IMR-90 (cell line): ENCODE data around the gene KPNA1. TPM values are rescaled to one million over a fixed set of nuclear protein-coding genes. Genes with fewer than 3 reads are reported as not detected.

Experiments used
- ATAC-seq: fragments of 200-7000 bp; cut with Tn5 transposase; 2 replicates; pipeline ENCODE4 v1.9.1; 2020; ENCODE audit warnings: low read depth, mild to moderate bottlenecking, moderate library complexity
- BruUV-seq: library from RNA; stranded (reverse); fragments of 400-500 nt; replicated peaks from 2 replicates; lab custom pipeline; 2021; lab: Mats Ljungman, UMichigan
- CTCF ChIA-PET: fragments of 300-600 bp; formaldehyde crosslinking; extraction: SDS; loops from one replicate; lab custom pipeline; 2021; ENCODE audit warnings: antibody characterized with exemption; lab: Yijun Ruan, JAX
- POLR2A ChIA-PET: fragments of 300-600 bp; sonication (Branson Sonifier 250); formaldehyde crosslinking; loops from one replicate; lab custom pipeline; 2022; ENCODE audit warnings: antibody characterized with exemption; ENCODE audit not compliant: unreplicated experiment; lab: Charles Lee
- DNase-seq: peaks from one replicate; pipeline ENCODE4 v3.0.0; 2013
- H2AFZ ChIP-seq: replicated peaks from 2 replicates; pipeline ENCODE3; 2013; ENCODE audit warnings: low read length, mild to moderate bottlenecking; ENCODE audit not compliant: poor library complexity
- H2AK5ac ChIP-seq: 2 replicates; pipeline ENCODE4 v1.6.1; 2013; ENCODE audit warnings: low read depth, low read length, inconsistent platforms
- H2AK9ac ChIP-seq: replicated peaks from 2 replicates; pipeline ENCODE3; 2013; ENCODE audit warnings: mild to moderate bottlenecking, low read depth, low read length, moderate library complexity; ENCODE audit not compliant: poor library complexity
- H2BK120ac ChIP-seq: 2 replicates; pipeline ENCODE4 v1.6.1; 2013; ENCODE audit warnings: low read depth, low read length, inconsistent platforms
- H2BK15ac ChIP-seq: 3 replicates; pipeline ENCODE4 v1.6.1; 2013; ENCODE audit warnings: low read depth, low read length, inconsistent platforms
- H2BK20ac ChIP-seq: 2 replicates; pipeline ENCODE4 v1.6.1; 2013; ENCODE audit warnings: low read depth, mild to moderate bottlenecking, inconsistent platforms, low read length, moderate library complexity
- H2BK5ac ChIP-seq: 2 replicates; pipeline ENCODE4 v1.6.1; 2013; ENCODE audit warnings: mild to moderate bottlenecking, low read depth, low read length, inconsistent platforms; ENCODE audit not compliant: poor library complexity, severe bottlenecking
- H3K14ac ChIP-seq: replicated peaks from 2 replicates; pipeline ENCODE4 v1.6.1; 2013; ENCODE audit warnings: low read depth, low read length, inconsistent platforms
- H3K18ac ChIP-seq: 2 replicates; pipeline ENCODE4 v1.6.1; 2013; ENCODE audit warnings: low read depth, low read length, control low read depth
- H3K23ac ChIP-seq: 2 replicates; pipeline ENCODE4 v1.6.1; 2013; ENCODE audit warnings: low read depth, low read length, inconsistent platforms
- H3K27ac ChIP-seq: 2 replicates; pipeline ENCODE4 v1.5.1; 2013; ENCODE audit warnings: mild to moderate bottlenecking, control low read depth, low read length; ENCODE audit not compliant: insufficient read depth
- H3K27me3 ChIP-seq: 2 replicates; pipeline ENCODE4 v1.6.1; 2013; ENCODE audit warnings: low read length; ENCODE audit not compliant: control insufficient read depth, insufficient read depth
- H3K36me3 ChIP-seq: 2 replicates; pipeline ENCODE4 v1.6.1; 2013; ENCODE audit warnings: low read length, mixed read lengths; ENCODE audit not compliant: control insufficient read depth, insufficient read depth
- H3K4ac ChIP-seq: 2 replicates; pipeline ENCODE4 v1.6.1; 2013; ENCODE audit warnings: low read depth, low read length, inconsistent platforms
- H3K4me1 ChIP-seq: 2 replicates; pipeline ENCODE4 v1.6.1; 2013; ENCODE audit warnings: low read length, mixed read lengths; ENCODE audit not compliant: control insufficient read depth, insufficient read depth
- H3K4me2 ChIP-seq: 2 replicates; pipeline ENCODE4 v1.6.1; 2013; ENCODE audit warnings: low read depth, mild to moderate bottlenecking, control low read depth, low read length, moderate library complexity
- H3K4me3 ChIP-seq: 2 replicates; pipeline ENCODE4 v1.5.1; 2013; ENCODE audit warnings: low read depth, mild to moderate bottlenecking, control low read depth, low read length, moderate library complexity; ENCODE audit not compliant: insufficient read depth
- H3K56ac ChIP-seq: 2 replicates; pipeline ENCODE4 v1.6.1; 2013; ENCODE audit warnings: low read length, inconsistent platforms; ENCODE audit not compliant: insufficient read depth; ENCODE audit errors: extremely low read depth
- H3K79me1 ChIP-seq, 2 experiments: 2 replicates each; pipeline ENCODE4 v1.6.1; 2013; ENCODE audit warnings: low read length in 2 of 2, inconsistent platforms in 1 of 2, low read depth in 1 of 2
- H3K9ac ChIP-seq: 2 replicates; pipeline ENCODE4 v1.6.1; 2013; ENCODE audit warnings: low read depth, low read length, control low read depth
- H3K9me1 ChIP-seq: 2 replicates; pipeline ENCODE4 v1.6.1; 2013; ENCODE audit warnings: low read length, inconsistent platforms; ENCODE audit not compliant: insufficient read depth
- H3K9me3 ChIP-seq: 2 replicates; pipeline ENCODE4 v1.6.1; 2013; ENCODE audit warnings: low read length; ENCODE audit not compliant: control insufficient read depth, insufficient read depth
- H4K20me1 ChIP-seq: 2 replicates; pipeline ENCODE4 v1.6.1; 2013; ENCODE audit warnings: low read length, inconsistent platforms; ENCODE audit not compliant: insufficient read depth
- H4K5ac ChIP-seq: 2 replicates; pipeline ENCODE4 v1.6.1; 2013; ENCODE audit warnings: mild to moderate bottlenecking, low read depth, low read length, control low read depth
- H4K8ac ChIP-seq, 2 experiments: 2 replicates each; pipeline ENCODE4 v1.6.1; 2013; ENCODE audit warnings: low read depth in 2 of 2, low read length in 2 of 2, control low read depth in 1 of 2, inconsistent platforms in 1 of 2
- H4K91ac ChIP-seq: 2 replicates; pipeline ENCODE4 v1.6.1; 2013; ENCODE audit warnings: low read depth, low read length, inconsistent platforms; ENCODE audit not compliant: insufficient read depth
- BHLHE40 ChIP-seq: fragments of 150-350 bp; IDR thresholded peaks from 2 replicates; pipeline ENCODE4 v1.6.1; 2016; ENCODE audit warnings: mild to moderate bottlenecking, low read depth, low read length
- CEBPB ChIP-seq: IDR thresholded peaks from 2 replicates; pipeline ENCODE4 v1.6.1; 2012; ENCODE audit warnings: low read depth, low read length, improper control_type of control experiment
- CHD1 ChIP-seq: IDR thresholded peaks from 2 replicates; pipeline ENCODE4 v1.6.1; 2012; ENCODE audit warnings: low read depth, low read length, improper control_type of control experiment
- MAFK ChIP-seq: IDR thresholded peaks from 2 replicates; pipeline ENCODE4 v1.6.1; 2012; ENCODE audit warnings: low read depth, low read length, improper control_type of control experiment
- MAZ ChIP-seq: IDR thresholded peaks from 2 replicates; pipeline ENCODE4 v1.6.1; 2012; ENCODE audit warnings: low read depth, mild to moderate bottlenecking, low read length, improper control_type of control experiment, moderate library complexity, borderline replicate concordance
- NFE2L2 ChIP-seq: fragments of 150-350 bp; IDR thresholded peaks from 2 replicates; pipeline ENCODE4 v1.6.1; 2016; ENCODE audit warnings: low read depth, mild to moderate bottlenecking, low read length
- RAD21 ChIP-seq: IDR thresholded peaks from 2 replicates; pipeline ENCODE4 v1.6.1; 2012; ENCODE audit warnings: low read length, improper control_type of control experiment
- RCOR1 ChIP-seq: IDR thresholded peaks from 2 replicates; pipeline ENCODE4 v1.6.1; 2012; ENCODE audit warnings: mild to moderate bottlenecking, low read length, improper control_type of control experiment; ENCODE audit not compliant: insufficient replicate concordance
- RFX5 ChIP-seq: IDR thresholded peaks from 2 replicates; pipeline ENCODE4 v1.8.0; 2012; ENCODE audit warnings: low read depth, mild to moderate bottlenecking, low read length, moderate library complexity
- WGBS, 2 experiments: methylation state at CpG; one replicate each; pipeline versions ENCODE4 v1.1.5 to v1.1.7; 2013; ENCODE audit warnings: missing lambda C conversion rate in 2 of 2; ENCODE audit not compliant: insufficient read length in 1 of 2; ENCODE audit errors: extremely low coverage in 2 of 2; 5-methylcytosine and 5-hydroxymethylcytosine counted together
- dilution Hi-C: fragments of 300-500 bp; cut with HindIII; formaldehyde crosslinking; loops from one replicate; pipeline ENCODE4 v1.14.3; 2018; ENCODE audit warnings: low sequenced_read_pairs; ENCODE audit not compliant: unreplicated experiment
- in situ Hi-C: fragments of 300-500 bp; cut with MboI; formaldehyde crosslinking; loops from 3 replicates; pipeline ENCODE4 v1.14.3; 2019; ENCODE audit warnings: low sequenced_read_pairs, inconsistent platforms, mixed read lengths
- intact Hi-C: fragments of 100-400 bp; cut with micrococcal nuclease; formaldehyde crosslinking; loops from 2 replicates; pipeline ENCODE4 v1.10.0; 2022
- polyA plus RNA-seq, 3 experiments: library from polyadenylated mRNA; depleted of rRNA; stranded (reverse); fragments of >200 nt; gene quantifications; 2 replicates each; pipeline ENCODE4 v1.2.3, GENCODE V29; 2012; ENCODE audit warnings: low replicate concordance in 1 of 3
- total RNA-seq: library from RNA; depleted of rRNA; stranded (reverse); fragments of >200 nt; gene quantifications from 2 replicates; pipeline ENCODE4 v1.2.3, GENCODE V29; 2012
- TF ChIP-seq, protein P1 (sequence below): fragments of 150-350 bp; IDR thresholded peaks from 2 replicates; pipeline ENCODE4 v1.6.1; 2016; ENCODE audit warnings: low read depth, mild to moderate bottlenecking, low read length, moderate library complexity, borderline replicate concordance

Gene KPNA1
- total and polyA plus RNA-seq, 2 of the 4 experiments (the other 2 are of a cell fraction): 30.6 to 112 TPM

DNA sequence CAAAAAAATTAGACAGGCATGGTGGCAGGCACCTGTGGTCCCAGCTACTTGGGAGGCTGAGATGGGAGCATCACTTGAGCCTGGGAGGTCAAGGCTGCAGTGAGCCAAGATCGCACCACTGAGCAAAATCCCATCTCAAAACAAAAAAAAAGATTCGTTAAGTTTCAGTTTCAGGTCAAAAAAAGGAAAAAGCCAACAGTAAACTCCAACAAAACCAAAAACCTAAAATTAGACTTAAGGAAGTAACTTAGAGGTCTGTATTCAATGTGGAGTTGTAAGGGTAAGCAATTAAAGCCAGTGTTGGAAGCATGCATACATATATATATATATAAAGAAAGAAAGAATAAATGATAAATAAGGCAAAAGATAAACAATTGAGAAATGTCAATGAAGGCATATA, 11.8 kb downstream of the KPNA1 start:
- no peak overlapping the region for H3K4me2 ChIP-seq
- H3K36me3 ChIP-seq: no peaks in the 10 kb centered on the region
- BruUV-seq: no TSS peak
- H3K79me1 ChIP-seq: peaks cover 14 to 67% of the 10 kb centered on the region in 2 experiments; a peak in 3 of 4 replicates
- H3K23ac ChIP-seq: no peak overlapping the region
- ATAC-seq: no peak
- H3K9me1 ChIP-seq: peaks cover 6% of the 10 kb centered on the region; the same call in 1 of the 2 replicates
- H3K14ac ChIP-seq: no peak overlapping the region
- H3K56ac ChIP-seq: no peak overlapping the region
- peaks cover 4% of the 10 kb centered on the region; the same call in 1 of the 2 replicates for H3K4me1 ChIP-seq
- no peak overlapping the region for H2BK20ac ChIP-seq
- H4K5ac ChIP-seq: no peak overlapping the region
- no peaks in the 10 kb centered on the region for H3K27me3 ChIP-seq
- H3K18ac ChIP-seq: no peak overlapping the region
- H4K8ac ChIP-seq: no peak overlapping the region
- TF ChIP-seq RCOR1 (no peak), CHD1 (no peak), RAD21 (no peak), RFX5 (no peak), BHLHE40 (no peak), MAFK (no peak), NFE2L2 (no peak), MAZ (no peak), CEBPB (no peak)
- TF ChIP-seq, protein P1, sequence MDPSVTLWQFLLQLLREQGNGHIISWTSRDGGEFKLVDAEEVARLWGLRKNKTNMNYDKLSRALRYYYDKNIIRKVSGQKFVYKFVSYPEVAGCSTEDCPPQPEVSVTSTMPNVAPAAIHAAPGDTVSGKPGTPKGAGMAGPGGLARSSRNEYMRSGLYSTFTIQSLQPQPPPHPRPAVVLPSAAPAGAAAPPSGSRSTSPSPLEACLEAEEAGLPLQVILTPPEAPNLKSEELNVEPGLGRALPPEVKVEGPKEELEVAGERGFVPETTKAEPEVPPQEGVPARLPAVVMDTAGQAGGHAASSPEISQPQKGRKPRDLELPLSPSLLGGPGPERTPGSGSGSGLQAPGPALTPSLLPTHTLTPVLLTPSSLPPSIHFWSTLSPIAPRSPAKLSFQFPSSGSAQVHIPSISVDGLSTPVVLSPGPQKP: no peak
- peaks cover 78% of the 10 kb centered on the region for H4K20me1 ChIP-seq
- no peak overlapping the region for H2BK5ac ChIP-seq
- H2BK15ac ChIP-seq: no peak overlapping the region
- H3K27ac ChIP-seq: no peak overlapping the region
- H2AFZ ChIP-seq: no peak overlapping the region
- no peak overlapping the region for H3K9ac ChIP-seq
- H3K4me3 ChIP-seq: no peak overlapping the region
- POLR2A ChIA-PET: no interaction called here
- no peak overlapping the region for H3K4ac ChIP-seq
- no peak overlapping the region for H2AK9ac ChIP-seq
- H2BK120ac ChIP-seq: no peak overlapping the region
- no peak overlapping the region for H4K91ac ChIP-seq
- no CpG with 5 or more reads among the region's 2 CpGs for WGBS, 2 experiments
- CTCF ChIA-PET: no interaction called here
- dilution Hi-C loops (no loop called here), in situ Hi-C loops (no loop called here), intact Hi-C loops (no loop called here)
- H3K9me3 ChIP-seq: no peaks in the 10 kb centered on the region
- H2AK5ac ChIP-seq: no peak overlapping the region
- DNase-seq: no peak
